Small intestine (tissue), 7 donors: ENCODE results near the gene DPP10. TPM values are rescaled to one million over a fixed set of nuclear protein-coding genes. Genes with fewer than 3 reads are reported as not detected.

ENCODE experiments used
- DNase-seq, 2 donors: peaks; one replicate each; pipeline versions ENCODE4 v3.0.0 to v3.0.0-alpha.2; 2013
- FAIRE-seq: peaks from 2 replicates; lab custom pipeline; 2012; peaks lifted over from hg19 to GRCh38; lab: Jason Lieb, UNC
- H3K27ac ChIP-seq, 3 donors: one replicate each; pipeline ENCODE4 v1.5.1; 2013; ENCODE audit warnings: low read length in 2 of 3, mild to moderate bottlenecking in 2 of 3, control low read depth in 1 of 3, inconsistent platforms in 1 of 3, low read depth in 1 of 3, moderate library complexity in 1 of 3
- H3K27me3 ChIP-seq, 3 donors: one replicate each; pipeline ENCODE4 v1.6.1; 2013; ENCODE audit warnings: low read length in 3 of 3, inconsistent platforms in 1 of 3; ENCODE audit not compliant: control insufficient read depth in 3 of 3, insufficient read depth in 3 of 3
- H3K36me3 ChIP-seq, 3 donors: one replicate each; pipeline ENCODE4 v1.6.1; 2013; ENCODE audit warnings: low read length in 3 of 3, inconsistent platforms in 1 of 3, low read depth in 1 of 3, mild to moderate bottlenecking in 1 of 3, moderate library complexity in 1 of 3; ENCODE audit not compliant: control insufficient read depth in 3 of 3, insufficient read depth in 2 of 3
- H3K4me1 ChIP-seq, 3 donors: one replicate each; pipeline ENCODE4 v1.6.1; 2013; ENCODE audit warnings: low read length in 2 of 3, inconsistent platforms in 1 of 3, low read depth in 1 of 3, mild to moderate bottlenecking in 1 of 3, moderate library complexity in 1 of 3; ENCODE audit not compliant: control insufficient read depth in 3 of 3, insufficient read depth in 2 of 3
- H3K4me3 ChIP-seq, 3 donors: one replicate each; pipeline ENCODE4 v1.5.1; 2013; ENCODE audit warnings: low read length in 3 of 3, control low read depth in 1 of 3, inconsistent platforms in 1 of 3, low read depth in 1 of 3, mild to moderate bottlenecking in 1 of 3, moderate library complexity in 1 of 3
- H3K9me3 ChIP-seq, 2 donors: one replicate each; pipeline ENCODE4 v1.6.1; 2013; ENCODE audit warnings: low read depth in 1 of 2, low read length in 1 of 2; ENCODE audit not compliant: control insufficient read depth in 2 of 2, insufficient read depth in 1 of 2
- WGBS, 3 donors: extraction: QIAGEN DNeasy Blood & Tissue Kit; methylation state at CpG; one replicate each; pipeline ENCODE4 v1.1.7; 2013; 5-methylcytosine and 5-hydroxymethylcytosine counted together
- polyA plus RNA-seq, 4 donors: library from polyadenylated mRNA; stranded (reverse) in 3 of 4; unstranded in 1 of 4; fragments of 200-250 nt in 3 of 4; fragments of 120-200 nt in 1 of 4; gene quantifications; one replicate each; pipeline versions ENCODE4 v1.2.1 to v1.2.3, GENCODE V29; 2013
- donor health status: healthy with polysubstance abuse.
- donor health status: control.
- donor health status: control.
- donor health status: Bipolar disorder and iron deficiency.
- donor health status: healthy.

The DPP10 gene
- polyA plus RNA-seq, 4 donors, result 0.54 to 23.8 (median 1.7) TPM

- 13 to 63% (median 41%) methylated on average over 1 of the region's 1 CpG for WGBS, 3 donors
- no peak for FAIRE-seq
Measured at GRCh38 chr2:114436329-114436728, 6.1 kb upstream of the DPP10 start.

GRCh38 chr2:114446571-114446970 lies 4.1 kb downstream of the DPP10 start:
- no peaks in the 10 kb centered on the region for H3K36me3 ChIP-seq
- H3K4me1 ChIP-seq, result no peaks in the 10 kb centered on the region
- FAIRE-seq, result no peak
- no peak overlapping the region for H3K4me3 ChIP-seq
- 47 to 69% (median 57%) methylated on average over 4 of the region's 4 CpGs for WGBS, 3 donors
- no peaks in the 10 kb centered on the region for H3K9me3 ChIP-seq
- peaks cover 0 to 2% (median 0%) of the 10 kb centered on the region in 3 donors for H3K27me3 ChIP-seq
- H3K27ac ChIP-seq, result no peak overlapping the region
- no peak for DNase-seq

More at GRCh38 chr2:114436329-114436728, 6.1 kb upstream of the DPP10 start:
- H3K27ac ChIP-seq, result no peak overlapping the region
- peak in 1 of 2 donors; percentile 23 for DNase-seq
- no peaks in the 10 kb centered on the region for H3K27me3 ChIP-seq
- H3K4me3 ChIP-seq, result no peak overlapping the region
- no peaks in the 10 kb centered on the region for H3K36me3 ChIP-seq
- H3K9me3 ChIP-seq, result no peaks in the 10 kb centered on the region
- H3K4me1 ChIP-seq, result no peaks in the 10 kb centered on the region

- WGBS, 3 donors, result 37 to 66% (median 52%) methylated on average over 2 of the region's 2 CpGs
- Histone ChIP-seq H3K36me3 (no peaks in the 10 kb centered on the region), H3K4me3 (no peak overlapping the region), H3K27ac (no peak overlapping the region), H3K27me3 (no peaks in the 10 kb centered on the region), H3K9me3 (no peaks in the 10 kb centered on the region), H3K4me1 (no peaks in the 10 kb centered on the region)
- DNase-seq, result no peak
- no peak for FAIRE-seq
Measured at GRCh38 chr2:114450639-114451038, 8.2 kb downstream of the DPP10 start.

DNA sequence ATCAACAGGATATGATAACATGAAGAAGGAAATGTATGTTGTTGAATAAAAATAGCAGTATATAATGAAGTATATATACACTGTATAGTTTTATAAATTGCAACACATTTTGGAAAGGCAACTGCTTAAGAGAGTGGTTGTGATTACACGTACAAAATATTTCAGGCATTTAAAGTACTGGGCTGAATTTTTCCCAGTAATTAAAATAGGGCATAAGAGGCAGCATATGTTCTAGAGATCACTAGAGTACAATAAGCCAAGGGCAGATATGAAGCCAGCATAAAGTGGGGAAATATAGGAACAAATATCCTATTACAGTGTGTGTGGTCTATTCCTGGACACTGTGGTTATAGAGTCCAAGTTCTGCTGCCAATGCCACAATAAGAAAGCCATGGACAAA lies 14.1 kb downstream of the DPP10 start:
- no peak for DNase-seq
- no peaks in the 10 kb centered on the region for H3K4me1 ChIP-seq
- H3K4me3 ChIP-seq, result no peak overlapping the region
- no peak for FAIRE-seq
- 76 to 91% (median 77%) methylated on average over 1 of the region's 1 CpG for WGBS, 3 donors
- H3K27me3 ChIP-seq, result no peaks in the 10 kb centered on the region
- no peak overlapping the region for H3K27ac ChIP-seq
- no peaks in the 10 kb centered on the region for H3K9me3 ChIP-seq
- H3K36me3 ChIP-seq, result no peaks in the 10 kb centered on the region

GRCh38 chr2:114457956-114458355 lies 15.5 kb downstream of the DPP10 start:
- DNase-seq (no peak), FAIRE-seq (no peak)
- H3K27ac ChIP-seq, result no peak overlapping the region
- no peaks in the 10 kb centered on the region for H3K4me1 ChIP-seq
- 88 to 94% (median 88%) methylated on average over 2 of the region's 2 CpGs for WGBS, 3 donors
- H3K27me3 ChIP-seq, result no peaks in the 10 kb centered on the region
- H3K4me3 ChIP-seq, result no peak overlapping the region
- no peaks in the 10 kb centered on the region for H3K9me3 ChIP-seq
- H3K36me3 ChIP-seq, result no peaks in the 10 kb centered on the region

- no peak overlapping the region for H3K27ac ChIP-seq
- DNase-seq (no peak), FAIRE-seq (no peak)
- H3K27me3 ChIP-seq, result no peaks in the 10 kb centered on the region
- H3K4me3 ChIP-seq, result no peak overlapping the region
- no peaks in the 10 kb centered on the region for H3K36me3 ChIP-seq
- WGBS, 3 donors, result 85 to 89% (median 88%) methylated on average over 3 of the region's 3 CpGs
- H3K9me3 ChIP-seq, result no peaks in the 10 kb centered on the region
- peaks cover 0 to 7% (median 0%) of the 10 kb centered on the region in 3 donors for H3K4me1 ChIP-seq
Measured at GRCh38 chr2:114461116-114461515, 18.7 kb downstream of the DPP10 start.

- FAIRE-seq (no peak), DNase-seq (peak; percentile 79 to 91)
- WGBS, 3 donors, result 25 to 67% (median 46%) methylated on average over 10 of the region's 10 CpGs
- peaks cover 0 to 7% (median 2%) of the 10 kb centered on the region in 3 donors for H3K4me1 ChIP-seq
- peak overlapping the region in 1 of 3 donors; percentile 42 for H3K27ac ChIP-seq
- no peak overlapping the region for H3K4me3 ChIP-seq
- H3K9me3 ChIP-seq, result no peaks in the 10 kb centered on the region
- no peaks in the 10 kb centered on the region for H3K36me3 ChIP-seq
- no peaks in the 10 kb centered on the region for H3K27me3 ChIP-seq
Measured at GRCh38 chr2:114464961-114465706, 22.7 kb downstream of the DPP10 start.

DNA sequence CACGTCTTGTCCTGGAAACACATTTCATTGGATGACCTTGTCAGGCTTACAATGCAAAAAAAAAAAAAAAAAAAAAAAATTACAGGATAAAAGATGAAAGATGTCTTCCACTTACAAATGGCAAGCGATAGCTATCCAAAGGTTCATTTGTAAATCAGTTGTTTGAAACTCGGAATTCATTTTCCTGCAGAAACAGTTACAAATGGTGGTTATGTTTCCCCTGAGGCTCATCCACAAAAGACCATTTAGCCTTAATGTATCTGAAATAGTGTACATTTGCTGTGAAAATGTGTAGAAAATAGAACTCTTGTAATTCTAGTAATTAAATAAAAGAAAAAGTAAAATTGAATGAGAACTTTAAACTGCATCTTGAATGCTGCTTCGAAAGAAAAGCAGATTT lies 25.9 kb downstream of the DPP10 start:
- H3K4me1 ChIP-seq, result peaks cover 0 to 7% (median 2%) of the 10 kb centered on the region in 3 donors
- no peak for DNase-seq
- no peaks in the 10 kb centered on the region for H3K27me3 ChIP-seq
- H3K4me3 ChIP-seq, result no peak overlapping the region
- no peak overlapping the region for H3K27ac ChIP-seq
- no peaks in the 10 kb centered on the region for H3K9me3 ChIP-seq
- WGBS, 3 donors, result 83 to 95% (median 84%) methylated on average over 4 of the region's 4 CpGs
- no peaks in the 10 kb centered on the region for H3K36me3 ChIP-seq
- FAIRE-seq, result no peak
